AG08395 (cell line): Measurements from ENCODE around the gene PNMA6E.

Experiments
- DNase-seq: peaks from one replicate; pipeline ENCODE4 v3.0.0; 2012; ENCODE audit warnings: mixed read lengths, low spot score

Gene PNMA6E

DNA sequence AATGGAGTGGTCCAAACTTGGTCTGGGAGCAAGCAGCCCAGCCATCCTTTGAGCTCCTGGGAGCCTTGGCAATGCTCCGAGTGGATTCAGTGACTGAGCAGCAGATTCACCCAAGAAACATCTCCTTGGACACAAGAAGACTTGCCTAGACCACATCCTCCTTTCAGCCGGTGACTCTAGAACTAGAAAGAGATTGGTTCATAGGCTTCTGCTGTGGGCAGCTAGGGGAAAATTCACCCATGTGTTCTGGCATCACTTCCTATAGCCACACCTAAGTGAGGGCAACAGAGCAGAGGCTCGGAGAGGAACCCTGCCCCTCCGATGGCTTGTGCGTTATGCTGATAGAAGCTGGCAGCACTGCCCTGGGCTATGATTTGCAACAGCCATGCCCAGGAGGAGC, 51.2 kb downstream of the PNMA6E start:
- DNase-seq, result no peak

DNA sequence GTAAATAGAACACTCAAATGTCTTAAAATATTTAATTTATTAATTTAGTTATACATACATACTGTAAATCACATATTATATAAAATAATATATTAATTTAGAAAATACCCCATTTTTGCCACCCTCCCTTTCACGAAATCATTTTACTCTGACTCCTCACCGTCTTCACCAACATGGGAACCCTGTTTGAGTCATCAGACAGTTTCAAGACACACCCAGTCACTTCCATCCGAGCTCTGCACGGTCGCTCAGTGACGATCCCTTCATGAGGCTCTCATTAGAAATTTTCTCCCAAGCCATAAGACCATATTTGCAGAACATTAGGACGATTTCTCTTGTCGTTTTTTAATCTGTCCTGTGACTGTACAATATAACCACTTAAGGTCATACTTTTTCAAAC, 52.7 kb downstream of the PNMA6E start:
- DNase-seq, result no peak

- no peak for DNase-seq
Measured at GRCh38 chrX:153347530-153347929, 53.6 kb downstream of the PNMA6E start.
